GM12878 (cell line): ENCODE measurements around the gene KIDINS220. TPM values are rescaled to one million over a fixed set of nuclear protein-coding genes. Genes with fewer than 3 reads are reported as not detected.

Experiments used
- ASH2L ChIP-seq: fragments of 300-600, 200-600 bp; sonication (generic); IDR thresholded peaks from 2 replicates; pipeline ENCODE4 v1.6.1; 2017; ENCODE audit warnings: low read depth, mild to moderate bottlenecking, borderline replicate concordance
- CBFB ChIP-seq: IDR thresholded peaks from 2 replicates; pipeline ENCODE4 v1.6.1; 2016; ENCODE audit warnings: antibody characterized with exemption, low read depth
- ESRRA ChIP-seq: IDR thresholded peaks from 2 replicates; pipeline ENCODE4 v1.6.1; 2012; ENCODE audit warnings: mild to moderate bottlenecking, low read length, improper control_type of control experiment
- MYC ChIP-seq: IDR thresholded peaks from 2 replicates; pipeline ENCODE4 v1.6.1; 2011; ENCODE audit warnings: mild to moderate bottlenecking, low read length, moderate library complexity, inconsistent platforms; ENCODE audit not compliant: insufficient read depth, insufficient replicate concordance, insufficient read length, severe bottlenecking
- RFX5 ChIP-seq: IDR thresholded peaks from 2 replicates; pipeline ENCODE4 v1.6.1; 2011; ENCODE audit warnings: low read depth, low read length, improper control_type of control experiment
- RUNX3 ChIP-seq: IDR thresholded peaks from 2 replicates; pipeline ENCODE4 v1.6.1; 2012; ENCODE audit warnings: low read length, inconsistent platforms
- SKIL ChIP-seq: fragments of 450-650 bp; IDR thresholded peaks from 2 replicates; pipeline ENCODE4 v1.6.1; 2017; ENCODE audit warnings: mild to moderate bottlenecking, low read depth, inconsistent platforms; ENCODE audit not compliant: poor library complexity, severe bottlenecking
- SMAD1 ChIP-seq: fragments of 450-650 bp; IDR thresholded peaks from 2 replicates; pipeline ENCODE4 v1.6.1; 2018; ENCODE audit warnings: mild to moderate bottlenecking, low read depth; ENCODE audit not compliant: partially characterized antibody
- SMARCA5 ChIP-seq: fragments of 450-650 bp; IDR thresholded peaks from 2 replicates; pipeline ENCODE4 v1.6.1; 2017; ENCODE audit warnings: mild to moderate bottlenecking
- SUZ12 ChIP-seq: fragments of 200-600 bp; sonication (generic); IDR thresholded peaks from one replicate; pipeline ENCODE4 v1.6.1; 2018; ENCODE audit warnings: antibody characterized with exemption, mild to moderate bottlenecking; ENCODE audit not compliant: unreplicated experiment
- YY1 ChIP-seq: IDR thresholded peaks from 2 replicates; pipeline ENCODE4 v1.6.1; 2011; ENCODE audit warnings: low read depth, mild to moderate bottlenecking, low read length
- ZBED1 ChIP-seq: IDR thresholded peaks from 2 replicates; pipeline ENCODE4 v1.6.1; 2016; ENCODE audit warnings: borderline replicate concordance
- ZNF24 ChIP-seq: fragments of 450-650 bp; IDR thresholded peaks from 2 replicates; pipeline ENCODE4 v1.6.1; 2017; ENCODE audit warnings: antibody characterized with exemption, mild to moderate bottlenecking
- ZSCAN29 ChIP-seq: fragments of 450-650 bp; IDR thresholded peaks from 2 replicates; pipeline ENCODE4 v1.6.1; 2017; ENCODE audit warnings: mild to moderate bottlenecking, moderate library complexity
- polyA plus RNA-seq, 11 experiments: library from polyadenylated mRNA; depleted of rRNA in 4 of 11; unstranded in 6 of 11; stranded (reverse) in 5 of 11; fragments of >200 nt; fragmentation: Nextera tagmentation in 4 of 11; fragmentation: Illumina TruSeq in 1 of 11; extraction: Ambion mirVana in 4 of 11; extraction: Trizol in 1 of 11; gene quantifications; 1 replicate in 1 of 11; 2 replicates in 10 of 11; pipeline versions ENCODE4 v1.2.1 to v1.2.3, GENCODE V29; 2011 to 2016; ENCODE audit warnings: inconsistent platforms in 2 of 11, missing spikeins in 2 of 11, low read depth in 1 of 11
- total RNA-seq, 4 experiments: library from RNA; depleted of rRNA in 3 of 4; stranded (reverse); fragments of >200 nt in 3 of 4; fragmentation: Illumina TruSeq in 1 of 4; extraction: Trizol in 1 of 4; gene quantifications; 2 replicates each; pipeline versions ENCODE4 v1.2.1 to v1.2.3, GENCODE V29; 2013 to 2021

KIDINS220 gene
- total and polyA plus RNA-seq, 10 of the 15 experiments (the other 5 are each of a cell fraction or from before 2014, with no cell fraction given): 6.0 to 31.2 (median 16.0) TPM

- TF ChIP-seq SUZ12: no peak
- no peak for TF ChIP-seq ZSCAN29
- TF ChIP-seq SMAD1: no peak
- TF ChIP-seq ESRRA: no peak
- no peak for TF ChIP-seq SMARCA5
- TF ChIP-seq ZBED1: 0 out of 2 replicates have a peak, but pooled peaks have one; percentile 15
- no peak for TF ChIP-seq SKIL
- TF ChIP-seq ZNF24: no peak
- no peak for TF ChIP-seq RFX5
- peak; percentile 96 for TF ChIP-seq RUNX3
- TF ChIP-seq CBFB: peak; percentile 72
- TF ChIP-seq YY1: no peak
- TF ChIP-seq MYC: no peak
- no peak for TF ChIP-seq ASH2L
Observed at GRCh38 chr2:8796878-8797550, 40.4 kb downstream of the KIDINS220 start (continued).
